Measurements from ENCODE around the gene AGR3.

Gene AGR3

GRCh38 chr7:16889305-16889704 lies 7.5 kb upstream of the AGR3 start:
- Histone ChIP-seq H3K4me1 (ENCODE audit: control insufficient read depth, insufficient read depth, low read length) (no peaks in the 10 kb centered on the region), H3K9me3 (ENCODE audit: control insufficient read depth, insufficient read depth, low read depth, low read length) (no peaks in the 10 kb centered on the region), H3K36me3 (ENCODE audit: control insufficient read depth in 2 of 2, insufficient read depth in 1 of 2, low read length in 2 of 2) (no peaks in the 10 kb centered on the region), H3K27ac (ENCODE audit: extremely low read depth, low read depth, low read length) (no peak overlapping the region), H3K4me3 (ENCODE audit: low read depth, low read length) (no peak overlapping the region)
- TF ChIP-seq ZNF362 (tag by site-specific recombination; IDR thresholded peaks at IDR 0.05) (no peak), BCL11B (tag by site-specific recombination; IDR thresholded peaks at IDR 0.05; ENCODE audit: low read depth) (no peak), ZNF529 (tag by site-specific recombination; IDR thresholded peaks at IDR 0.05; ENCODE audit: insufficient replicate concordance) (no peak), ZNF112 (tag by site-specific recombination; IDR thresholded peaks at IDR 0.05) (no peak), ZNF48 (tag by site-specific recombination; IDR thresholded peaks at IDR 0.05) (no peak), ZNF791 (tag by site-specific recombination; IDR thresholded peaks at IDR 0.05) (no peak), ZNF223 (tag by site-specific recombination; IDR thresholded peaks at IDR 0.05) (no peak), PRDM2 (tag by site-specific recombination; IDR thresholded peaks at IDR 0.05; ENCODE audit: borderline replicate concordance) (no peak), SP3 (tag by site-specific recombination; IDR thresholded peaks at IDR 0.05) (no peak)
- ChIA-PET POLR2A (no interaction called here), CTCF (interaction anchor here (0.5 to 1.4 kb wide), 4 partner anchors 29 to 1448 kb away, joined by 3 to 8 read pairs (median 4); no protein-coding TSS in a partner anchor)

- ChIA-PET CTCF (interaction anchor here (0.7 to 1.7 kb wide), 2 partner anchors 34 to 78 kb away, joined by 3 to 5 read pairs; no protein-coding TSS in a partner anchor), POLR2A (no interaction called here)
- no peak overlapping the region for H3K27ac ChIP-seq (ENCODE audit: extremely low read depth, low read depth, low read length)
- H3K4me3 ChIP-seq (ENCODE audit: low read depth, low read length), result no peak overlapping the region
- no peaks in the 10 kb centered on the region for H3K9me3 ChIP-seq (ENCODE audit: control insufficient read depth, insufficient read depth, low read depth, low read length)
- H3K36me3 ChIP-seq (ENCODE audit: control insufficient read depth in 2 of 2, insufficient read depth in 1 of 2, low read length in 2 of 2), result no peaks in the 10 kb centered on the region
- no peaks in the 10 kb centered on the region for H3K4me1 ChIP-seq (ENCODE audit: control insufficient read depth, insufficient read depth, low read length)
- TF ChIP-seq ZNF362 (tag by site-specific recombination; IDR thresholded peaks at IDR 0.05) (no peak), ZNF37A (tag by site-specific recombination; IDR thresholded peaks at IDR 0.05) (no peak), RBAK (tag by site-specific recombination; IDR thresholded peaks at IDR 0.05) (no peak), ZSCAN18 (tag by site-specific recombination; IDR thresholded peaks at IDR 0.05) (no peak), ZFP69B (tag by site-specific recombination; IDR thresholded peaks at IDR 0.05) (no peak), ELK4 (IDR thresholded peaks at IDR 0.05; ENCODE audit: borderline replicate concordance, low read depth, low read length) (no peak), ZNF280C (tag by site-specific recombination; IDR thresholded peaks at IDR 0.05) (no peak), ZBTB21 (tag by site-specific recombination; IDR thresholded peaks at IDR 0.05) (no peak), ZNF48 (tag by site-specific recombination; IDR thresholded peaks at IDR 0.05) (no peak), ZNF280D (tag by site-specific recombination; IDR thresholded peaks at IDR 0.05) (no peak), GLIS2 (tag by site-specific recombination; IDR thresholded peaks at IDR 0.05) (no peak)
Observed at GRCh38 chr7:16883918-16884317, 2.1 kb upstream of the AGR3 start.

Data from HEK293 (cell line).